A673 (cell line): ENCODE results near the gene GRB14.

Source experiments
- EZH2 ChIP-seq: fragments of 200-600 bp; sonication (generic); IDR thresholded peaks from 2 replicates; pipeline ENCODE4 v1.6.1; 2017; ENCODE audit warnings: borderline replicate concordance, low read depth, mild to moderate bottlenecking, mixed read lengths, antibody characterized with exemption, low read length; ENCODE audit not compliant: poor library complexity, severe bottlenecking
- TF ChIP-seq, protein P1 (sequence below): fragments of 300-800, 200-600 bp; sonication (generic); conservative IDR thresholded peaks from 2 replicates; pipeline ENCODE4 v1.5.1; 2017; ENCODE audit warnings: low read depth, mild to moderate bottlenecking, antibody characterized with exemption, low read length, moderate library complexity, mixed read lengths

- TF ChIP-seq, protein P1, sequence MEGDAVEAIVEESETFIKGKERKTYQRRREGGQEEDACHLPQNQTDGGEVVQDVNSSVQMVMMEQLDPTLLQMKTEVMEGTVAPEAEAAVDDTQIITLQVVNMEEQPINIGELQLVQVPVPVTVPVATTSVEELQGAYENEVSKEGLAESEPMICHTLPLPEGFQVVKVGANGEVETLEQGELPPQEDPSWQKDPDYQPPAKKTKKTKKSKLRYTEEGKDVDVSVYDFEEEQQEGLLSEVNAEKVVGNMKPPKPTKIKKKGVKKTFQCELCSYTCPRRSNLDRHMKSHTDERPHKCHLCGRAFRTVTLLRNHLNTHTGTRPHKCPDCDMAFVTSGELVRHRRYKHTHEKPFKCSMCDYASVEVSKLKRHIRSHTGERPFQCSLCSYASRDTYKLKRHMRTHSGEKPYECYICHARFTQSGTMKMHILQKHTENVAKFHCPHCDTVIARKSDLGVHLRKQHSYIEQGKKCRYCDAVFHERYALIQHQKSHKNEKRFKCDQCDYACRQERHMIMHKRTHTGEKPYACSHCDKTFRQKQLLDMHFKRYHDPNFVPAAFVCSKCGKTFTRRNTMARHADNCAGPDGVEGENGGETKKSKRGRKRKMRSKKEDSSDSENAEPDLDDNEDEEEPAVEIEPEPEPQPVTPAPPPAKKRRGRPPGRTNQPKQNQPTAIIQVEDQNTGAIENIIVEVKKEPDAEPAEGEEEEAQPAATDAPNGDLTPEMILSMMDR: no peak; the same call in 1 of the 2 replicates
- TF ChIP-seq EZH2: no peak
These were observed 46.4 kb downstream of the GRB14 start for GRCh38 chr2:164574931-164575330.
